ENCODE data around the gene CCDC136. TPM values are rescaled to one million over a fixed set of nuclear protein-coding genes. Genes with fewer than 3 reads are reported as not detected.

Gene CCDC136
- total RNA-seq, 1 experiment from 2014 or later: 31.1 TPM

- H3K4me3 Mint-ChIP-seq: no peak overlapping the region
These were observed 1.4 kb downstream of the CCDC136 start for GRCh38 chr7:128793181-128793547.

More at GRCh38 chr7:128793181-128793547, 1.4 kb downstream of the CCDC136 start:
- Histone ChIP-seq H2BK12ac (ENCODE audit: insufficient read length, low read depth, low read length) (no peak overlapping the region), H3K23ac (ENCODE audit: insufficient read length, low read depth, low read length) (no peak overlapping the region), H3K79me2 (ENCODE audit: insufficient read depth, low read length) (no peaks in the 10 kb centered on the region), H4K5ac (ENCODE audit: insufficient read length, low read depth, low read length) (no peak overlapping the region), H2AK5ac (ENCODE audit: insufficient read length, low read length) (no peak overlapping the region), H3K79me1 (ENCODE audit: insufficient read depth, low read depth, low read length, poor library complexity, severe bottlenecking) (no peaks in the 10 kb centered on the region), H3T11ph (ENCODE audit: low read length) (no peak overlapping the region), H3K27ac (ENCODE audit: insufficient read length, low read depth, low read length) (no peak overlapping the region), H4K20me1 (ENCODE audit: control insufficient read depth, insufficient read depth, insufficient read length) (no peaks in the 10 kb centered on the region), H2BK5ac (ENCODE audit: insufficient read length, low read length) (no peak overlapping the region), H3K4ac (ENCODE audit: low read depth, low read length) (no peak overlapping the region), H3K14ac (ENCODE audit: insufficient read depth, low read length) (no peak overlapping the region), H3K23me2 (ENCODE audit: insufficient read length, low read depth, low read length, poor library complexity, severe bottlenecking) (peaks cover 12% of the 10 kb centered on the region), H4K91ac (ENCODE audit: insufficient read length, low read depth, low read length) (no peak overlapping the region), H2AFZ (ENCODE audit: low read length) (no peak overlapping the region), H2BK20ac (ENCODE audit: low read depth, low read length, poor library complexity, severe bottlenecking) (no peak overlapping the region), H3K18ac (ENCODE audit: insufficient read length, low read depth, low read length) (no peak overlapping the region), H3K4me2 (ENCODE audit: insufficient read depth, insufficient read length, low read length) (no peak overlapping the region), H4K8ac (replicated peaks; ENCODE audit: insufficient read length, low read depth, low read length) (no peak overlapping the region), H3K9ac (ENCODE audit: extremely low read depth, insufficient read length, low read length) (no peak overlapping the region), H3K56ac (ENCODE audit: insufficient read length, low read depth, low read length) (no peak overlapping the region), H2BK120ac (ENCODE audit: low read depth, low read length, poor library complexity, severe bottlenecking) (no peak overlapping the region), H3K4me1 (ENCODE audit: insufficient read depth, low read length) (no peaks in the 10 kb centered on the region; the same call in 1 of the 2 replicates), H3K27me3 (ENCODE audit: insufficient read depth, low read length) (no peaks in the 10 kb centered on the region), H2BK15ac (ENCODE audit: low read depth, low read length) (no peak overlapping the region), H3K9me3 (ENCODE audit: control insufficient read depth, low read depth, low read length) (no peaks in the 10 kb centered on the region)
- TF ChIP-seq CTCF (conservative IDR thresholded peaks at IDR 0.05): no peak
- no CpG with 5 or more reads among the region's 5 CpGs for WGBS (ENCODE audit: extremely low coverage, insufficient read length, low lambda C conversion rate)
- Mint-ChIP-seq H3K4me1 (peaks cover 41 to 44% of the 10 kb centered on the region in 2 experiments), H3K36me3 (ENCODE audit: insufficient read depth in 1 of 3, low read depth in 3 of 3) (peaks cover 21 to 38% (median 34%) of the 10 kb centered on the region in 3 experiments), H3K27me3 (ENCODE audit: low read depth) (peaks cover 19% of the 10 kb centered on the region), H3K27ac (no peak overlapping the region), H3K9me3 (no peaks in the 10 kb centered on the region; a peak in 1 of 5 replicates)
- no peak for DNase-seq
